T-helper 17 cell (primary cell): ENCODE data around the gene RASL12. TPM values are rescaled to one million over a fixed set of nuclear protein-coding genes. Genes with fewer than 3 reads are reported as not detected.
A peak's percentile ranks its signal among the peaks of the same experiment; 100 is the strongest.
"Not testable (repeated sequence)": the region's sequence is repeated elsewhere in the genome, so short reads cannot be mapped to it uniquely, and the experiment has no call there.

Source experiments
- ATAC-seq: fragments of 150-1000 bp; cut with Tn5 transposase; 2 replicates; pipeline ENCODE4 v1.10.0; 2021; ENCODE audit warnings: mild to moderate bottlenecking, moderate library complexity
- DNase-seq, 3 donors: peaks; one replicate each; pipeline versions ENCODE4 v3.0.0 to v3.0.0-alpha.2; 2020 to 2021
- H3K9me3 ChIP-seq: one replicate; pipeline ENCODE4 v1.7.0; 2013; ENCODE audit warnings: low read length, mild to moderate bottlenecking; ENCODE audit not compliant: control insufficient read depth, poor library complexity, severe bottlenecking
- H3K27ac Mint-ChIP-seq: one replicate; pipeline ENCODE4 v1.8.0; 2022; ENCODE audit warnings: mild to moderate bottlenecking, moderate library complexity, mixed read lengths
- H3K27me3 Mint-ChIP-seq: one replicate; pipeline ENCODE4 v1.8.0; 2022; ENCODE audit warnings: mixed read lengths
- H3K36me3 Mint-ChIP-seq: one replicate; pipeline ENCODE4 v1.8.0; 2022; ENCODE audit warnings: low read depth, mixed read lengths
- H3K4me1 Mint-ChIP-seq: one replicate; pipeline ENCODE4 v1.8.0; 2022; ENCODE audit warnings: mild to moderate bottlenecking, mixed read lengths
- H3K4me3 Mint-ChIP-seq: one replicate; pipeline ENCODE4 v1.8.0; 2022; ENCODE audit warnings: mild to moderate bottlenecking, moderate library complexity, mixed read lengths
- total RNA-seq, 4 donors: library from RNA in 2 of 4; stranded (reverse) in 2 of 4; gene quantifications; one replicate each; pipeline ENCODE4 v1.2.3 and lab custom pipeline; 2022 to 2026

RASL12 gene
- total RNA-seq, 2 donors from 2014 or later = not detected

DNA sequence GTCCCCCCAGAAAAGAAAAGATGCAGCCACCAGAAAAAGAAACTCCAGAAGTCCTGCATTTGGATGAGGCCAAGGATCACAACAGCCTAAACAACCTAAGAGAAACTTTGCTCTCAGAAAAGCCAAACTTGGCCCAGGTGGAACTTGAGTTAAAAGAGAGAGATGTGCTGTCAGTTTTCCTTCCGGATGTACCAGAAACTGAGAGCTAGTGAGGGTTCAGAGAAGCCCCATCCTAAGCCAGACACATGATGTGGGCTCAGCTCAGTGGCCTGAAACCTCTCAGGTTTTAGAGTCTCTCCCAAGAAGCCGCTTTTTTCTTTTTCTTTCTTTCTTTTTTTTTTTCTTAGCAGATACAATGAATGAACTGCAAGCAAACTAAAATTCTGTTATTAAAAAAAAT is 14.8 kb downstream of the RASL12 start:
- DNase-seq (no peak), ATAC-seq (no peak)
- Mint-ChIP-seq H3K4me3 (no peak overlapping the region), H3K4me1 (peaks cover 8% of the 10 kb centered on the region), H3K36me3 (peaks cover 2% of the 10 kb centered on the region), H3K27ac (no peak overlapping the region), H3K27me3 (peaks cover 18% of the 10 kb centered on the region)
- H3K9me3 ChIP-seq = no peaks in the 10 kb centered on the region

DNA sequence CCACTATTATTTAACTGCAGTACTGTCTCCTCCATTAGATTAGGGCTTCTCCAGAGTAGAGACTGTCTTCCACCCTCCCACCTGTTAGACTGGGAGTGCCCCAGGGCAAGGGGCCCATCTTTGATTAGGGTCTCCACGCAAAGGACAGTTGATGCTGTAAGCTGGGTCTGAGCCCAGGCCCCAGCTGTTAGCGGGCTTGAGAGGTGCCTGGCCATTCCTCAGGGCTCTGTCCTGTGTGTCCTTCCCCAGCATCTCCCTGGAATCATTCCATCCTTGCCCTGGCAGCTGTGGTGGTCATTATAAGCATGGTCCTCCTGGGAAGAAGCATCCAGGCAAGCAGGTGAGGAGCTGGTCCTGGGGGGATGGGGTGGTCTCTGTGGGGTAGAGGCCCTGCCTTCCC is 16.5 kb downstream of the RASL12 start:
- DNase-seq (no peak), ATAC-seq (no peak)
- H3K9me3 ChIP-seq = no peaks in the 10 kb centered on the region
- H3K27ac Mint-ChIP-seq = no peak overlapping the region
- peaks cover 2% of the 10 kb centered on the region for H3K36me3 Mint-ChIP-seq
- H3K27me3 Mint-ChIP-seq = peaks cover 22% of the 10 kb centered on the region
- H3K4me1 Mint-ChIP-seq = peaks cover 8% of the 10 kb centered on the region
- H3K4me3 Mint-ChIP-seq = no peak overlapping the region

DNA sequence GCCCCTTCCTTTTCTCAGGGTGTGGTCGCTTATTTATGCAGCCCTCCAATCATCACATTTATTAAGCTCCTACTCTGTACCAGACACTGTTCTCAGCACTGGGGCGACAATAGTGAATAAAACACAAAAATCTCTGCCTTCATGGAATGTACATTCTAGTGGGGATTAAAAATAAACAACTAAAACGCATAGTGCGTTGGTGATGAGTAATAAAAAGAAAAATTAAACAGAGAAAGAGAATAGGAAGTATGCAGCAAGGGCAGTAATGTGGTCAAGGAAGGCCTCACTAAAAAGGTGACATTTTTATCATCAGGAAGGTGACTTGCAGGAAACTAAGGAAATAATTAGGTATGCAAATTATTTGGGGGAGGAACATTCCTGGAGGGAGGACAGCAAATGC is 17.5 kb downstream of the RASL12 start:
- no peak for ATAC-seq
- Mint-ChIP-seq H3K4me1 (peaks cover 8% of the 10 kb centered on the region), H3K36me3 (no peaks in the 10 kb centered on the region), H3K27ac (peak overlapping the region; percentile 77), H3K4me3 (peak overlapping the region; percentile 66), H3K27me3 (peaks cover 17% of the 10 kb centered on the region)
- H3K9me3 ChIP-seq = no peaks in the 10 kb centered on the region
- no peak for DNase-seq

DNA sequence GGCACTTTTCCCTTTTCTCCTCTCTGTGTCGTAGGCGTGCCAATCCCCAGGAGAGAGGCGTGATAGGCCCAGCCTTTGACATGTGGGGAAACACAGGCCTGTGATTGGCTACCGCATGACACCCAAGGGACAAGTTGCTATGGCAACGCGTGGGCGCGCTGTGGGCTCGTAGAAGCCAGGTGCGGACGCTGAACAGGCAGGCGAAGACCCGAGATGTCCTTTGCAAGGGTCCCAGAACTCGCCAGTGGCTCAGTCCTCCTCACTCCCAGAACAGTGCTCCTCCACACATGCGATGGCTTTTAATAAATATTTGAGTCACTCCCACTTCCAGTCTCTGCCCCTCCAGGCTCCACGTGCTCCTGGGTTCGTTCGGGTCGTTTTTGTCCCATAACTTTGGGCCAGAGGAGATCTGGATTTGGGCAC is 18.4 kb downstream of the RASL12 start:
- Mint-ChIP-seq H3K27me3 (peaks cover 20% of the 10 kb centered on the region), H3K27ac (peak overlapping the region; percentile 77), H3K4me3 (peak overlapping the region; percentile 72), H3K4me1 (peaks cover 8% of the 10 kb centered on the region), H3K36me3 (no peaks in the 10 kb centered on the region)
- DNase-seq = peak; percentile 72 to 79 (median 75)
- ATAC-seq = peak; percentile 100
- no peaks in the 10 kb centered on the region for H3K9me3 ChIP-seq

DNA sequence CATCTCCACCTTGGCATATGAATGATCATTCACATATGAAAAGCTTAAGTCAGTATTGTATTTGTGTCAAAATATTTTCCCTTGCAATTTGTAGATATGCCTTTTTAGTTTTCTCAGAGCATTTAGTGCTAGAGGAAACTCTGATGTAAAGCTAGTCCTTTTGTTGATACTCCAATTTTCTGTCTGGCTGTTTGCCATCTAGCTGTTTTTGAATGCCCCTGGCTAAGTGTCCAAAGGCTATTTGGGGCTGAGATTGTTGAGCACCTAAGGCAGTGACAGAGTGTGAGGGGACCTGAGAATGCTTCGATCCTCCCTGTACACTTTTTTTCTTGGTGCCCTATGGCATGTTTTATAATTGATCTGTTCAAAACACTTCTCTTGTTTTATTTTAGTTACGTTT is 19.6 kb downstream of the RASL12 start:
- H3K9me3 ChIP-seq = no peaks in the 10 kb centered on the region
- H3K4me1 Mint-ChIP-seq = peaks cover 8% of the 10 kb centered on the region
- H3K27ac Mint-ChIP-seq = no peak overlapping the region
- peaks cover 1% of the 10 kb centered on the region for H3K36me3 Mint-ChIP-seq
- no peak for ATAC-seq
- peaks cover 30% of the 10 kb centered on the region for H3K27me3 Mint-ChIP-seq
- no peak for DNase-seq
- no peak overlapping the region for H3K4me3 Mint-ChIP-seq

DNA sequence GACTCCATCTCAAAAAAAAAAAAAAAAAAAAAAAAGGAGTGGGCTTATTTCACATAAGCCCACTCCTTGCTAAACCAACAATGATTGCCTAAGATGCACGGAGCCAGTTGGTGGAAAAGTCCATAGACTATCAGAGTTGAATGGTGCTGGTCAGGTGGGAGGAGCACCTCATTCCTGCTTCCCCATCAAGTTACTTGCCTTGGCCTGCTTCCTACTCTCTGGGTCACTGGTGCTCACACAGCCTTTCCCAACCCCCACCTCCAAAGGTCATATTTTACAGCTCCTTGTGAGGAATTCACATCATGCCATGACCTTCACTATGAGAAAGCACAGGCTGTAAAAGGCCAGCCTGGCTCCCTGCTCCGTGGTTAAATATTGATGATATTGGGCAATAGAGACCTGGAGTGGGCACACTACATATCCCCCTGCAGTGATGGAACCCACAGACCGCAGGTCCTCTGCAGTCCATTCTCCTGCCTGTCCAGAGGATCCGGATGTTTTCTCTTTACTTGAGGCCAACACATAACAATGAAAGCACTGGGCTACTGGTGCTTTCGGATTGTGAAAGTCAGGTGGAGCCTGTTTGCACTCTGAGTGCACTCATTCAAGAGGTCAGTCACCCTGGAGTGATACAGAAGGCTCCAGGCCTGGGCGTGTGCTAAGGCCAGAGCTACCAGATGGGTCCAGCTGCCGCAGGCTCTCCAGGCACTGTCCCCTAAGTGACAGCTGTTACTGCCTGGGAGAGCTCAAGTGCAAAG is 22.9 kb downstream of the RASL12 start, which contains the start of gene SLC51B:
SLC51B (plus strand) TSS at position 664 of the 758 bp plus-strand sequence. CDS start 4,618 bp downstream, outside the sequence.
- no peaks in the 10 kb centered on the region for H3K9me3 ChIP-seq
- Mint-ChIP-seq H3K4me1 (peaks cover 5% of the 10 kb centered on the region), H3K27me3 (peaks cover 43% of the 10 kb centered on the region), H3K36me3 (peaks cover 3% of the 10 kb centered on the region), H3K4me3 (no peak within 1 kb of the TSS), H3K27ac (no peak within 1 kb of the TSS)
- ATAC-seq (no peak), DNase-seq (no peak)

DNA sequence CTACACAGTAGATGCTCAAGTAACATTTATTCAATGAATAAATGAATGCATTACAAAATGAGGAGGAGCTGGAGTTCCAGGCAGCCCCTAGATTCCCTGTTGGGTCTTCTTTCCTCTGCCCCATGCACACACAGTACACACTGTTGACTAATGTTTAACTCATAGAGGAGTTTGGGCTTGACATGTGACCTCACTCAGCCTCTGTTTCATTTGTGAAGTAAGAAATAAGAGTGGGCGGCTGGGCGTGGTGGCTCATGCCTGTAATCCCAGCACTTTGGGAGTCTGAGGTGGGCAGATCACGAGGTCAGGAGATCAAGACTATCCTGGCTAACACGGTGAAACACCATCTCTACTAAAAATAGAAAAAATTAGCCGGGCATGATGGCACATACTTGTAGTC is 23.6 kb downstream of the RASL12 start:
- not testable (repeated sequence) for H3K4me1 Mint-ChIP-seq, H3K9me3 ChIP-seq, H3K36me3 Mint-ChIP-seq, H3K27ac Mint-ChIP-seq, H3K4me3 Mint-ChIP-seq, DNase-seq, ATAC-seq
- H3K27me3 Mint-ChIP-seq = peaks cover 38% of the 10 kb centered on the region

DNA sequence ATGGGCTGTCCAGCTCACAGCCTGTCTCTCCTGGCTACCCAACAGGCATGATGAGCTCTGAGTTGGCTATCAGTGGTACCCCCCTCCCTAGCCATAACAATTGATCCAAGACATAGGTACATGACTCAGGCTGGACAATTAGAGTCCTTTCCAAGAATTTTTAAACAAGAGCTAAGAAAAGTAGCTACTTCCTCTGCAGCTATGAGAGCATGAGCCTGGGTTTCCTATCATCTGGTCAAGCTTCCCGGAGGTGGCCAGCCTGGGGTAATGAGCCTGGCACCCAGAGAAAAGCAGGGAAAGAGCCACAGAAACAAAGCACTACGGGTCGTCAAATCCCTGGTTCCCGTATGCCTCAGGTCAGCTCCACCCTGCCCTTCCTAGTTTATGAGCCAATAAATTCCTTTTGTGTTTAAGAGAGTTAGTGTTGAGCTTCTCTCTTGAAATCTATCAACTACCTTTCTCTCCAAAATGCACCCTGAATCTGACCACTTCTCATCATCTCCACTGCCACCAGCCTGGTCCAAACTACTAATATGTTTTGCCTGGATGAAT is 24.9 kb downstream of the RASL12 start:
- no peak for DNase-seq
- H3K9me3 ChIP-seq = no peaks in the 10 kb centered on the region
- no peak for ATAC-seq
- no peaks in the 10 kb centered on the region for H3K4me1 Mint-ChIP-seq
- H3K27ac Mint-ChIP-seq = no peak overlapping the region
- H3K36me3 Mint-ChIP-seq = peaks cover 3% of the 10 kb centered on the region
- H3K4me3 Mint-ChIP-seq = no peak overlapping the region
- H3K27me3 Mint-ChIP-seq = peaks cover 37% of the 10 kb centered on the region

DNA sequence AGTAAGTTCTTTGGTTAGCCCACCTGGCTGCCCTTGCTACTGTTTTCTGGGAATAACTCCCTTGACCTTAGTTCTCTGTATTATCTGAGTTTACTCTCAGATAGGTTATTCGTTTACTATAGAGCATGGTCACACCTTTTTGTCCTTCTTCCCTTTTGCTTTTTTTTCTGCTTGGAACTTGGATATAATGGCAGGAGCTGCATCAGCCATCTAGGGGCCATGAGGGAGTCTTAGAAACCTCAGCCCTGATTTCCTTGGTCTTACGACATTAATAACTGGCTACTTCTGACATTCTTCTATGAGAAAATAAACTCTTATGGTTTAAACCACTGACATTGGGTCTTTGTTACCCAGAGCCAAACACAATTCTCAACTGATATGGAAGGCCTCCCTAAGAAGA is 26.0 kb downstream of the RASL12 start:
- peaks cover 31% of the 10 kb centered on the region for H3K27me3 Mint-ChIP-seq
- no peak overlapping the region for H3K27ac Mint-ChIP-seq
- no peak overlapping the region for H3K4me3 Mint-ChIP-seq
- peaks cover 3% of the 10 kb centered on the region for H3K36me3 Mint-ChIP-seq
- no peaks in the 10 kb centered on the region for H3K4me1 Mint-ChIP-seq
- ATAC-seq = no peak
- H3K9me3 ChIP-seq = no peaks in the 10 kb centered on the region
- no peak for DNase-seq

DNA sequence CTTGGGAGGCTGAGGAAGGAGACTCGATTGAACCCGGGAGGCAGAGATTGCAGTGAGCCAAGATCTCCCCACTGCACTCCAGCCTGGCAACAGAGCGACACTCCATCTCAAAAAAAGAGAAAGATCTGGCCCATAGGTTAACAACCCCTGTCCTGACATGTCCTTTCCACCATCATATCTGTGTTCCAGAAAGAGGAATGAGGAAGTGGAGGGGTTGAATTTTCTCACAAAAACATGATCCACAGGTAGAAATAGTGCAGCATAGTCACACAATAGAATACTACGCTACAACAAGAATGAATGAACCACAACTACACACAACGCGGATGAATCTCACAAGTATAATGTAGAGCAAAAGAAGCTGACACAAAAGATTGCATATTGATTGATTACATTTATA is 27.3 kb downstream of the RASL12 start:
- Mint-ChIP-seq H3K27ac (no peak overlapping the region), H3K4me1 (no peaks in the 10 kb centered on the region), H3K4me3 (no peak overlapping the region), H3K36me3 (peaks cover 3% of the 10 kb centered on the region), H3K27me3 (peaks cover 29% of the 10 kb centered on the region)
- DNase-seq (no peak), ATAC-seq (no peak)
- H3K9me3 ChIP-seq = no peaks in the 10 kb centered on the region

DNA sequence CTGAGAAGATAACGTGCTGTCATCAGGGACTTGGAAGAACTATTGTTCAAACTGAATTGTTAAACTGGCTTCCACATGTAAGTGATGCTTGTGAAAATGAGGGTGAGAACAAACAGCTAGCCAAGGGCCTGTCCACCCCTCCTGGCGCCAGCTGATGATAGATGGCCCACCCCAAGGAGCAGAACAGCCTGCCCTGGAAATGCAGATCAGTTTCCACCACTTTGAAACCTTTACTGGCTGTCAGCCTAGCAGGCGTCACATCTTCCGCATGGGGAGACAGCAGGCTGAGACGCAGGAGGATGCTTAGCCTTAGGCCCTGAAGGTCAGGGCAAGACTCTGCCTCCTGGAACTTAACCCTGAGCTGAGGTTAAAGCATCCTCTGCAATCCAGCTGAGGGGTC is 29.0 kb downstream of the RASL12 start:
- no peak for ATAC-seq
- no peaks in the 10 kb centered on the region for H3K9me3 ChIP-seq
- no peak for DNase-seq
- Mint-ChIP-seq H3K27me3 (peaks cover 19% of the 10 kb centered on the region), H3K27ac (no peak overlapping the region), H3K4me3 (no peak overlapping the region), H3K4me1 (no peaks in the 10 kb centered on the region), H3K36me3 (peaks cover 3% of the 10 kb centered on the region)

DNA sequence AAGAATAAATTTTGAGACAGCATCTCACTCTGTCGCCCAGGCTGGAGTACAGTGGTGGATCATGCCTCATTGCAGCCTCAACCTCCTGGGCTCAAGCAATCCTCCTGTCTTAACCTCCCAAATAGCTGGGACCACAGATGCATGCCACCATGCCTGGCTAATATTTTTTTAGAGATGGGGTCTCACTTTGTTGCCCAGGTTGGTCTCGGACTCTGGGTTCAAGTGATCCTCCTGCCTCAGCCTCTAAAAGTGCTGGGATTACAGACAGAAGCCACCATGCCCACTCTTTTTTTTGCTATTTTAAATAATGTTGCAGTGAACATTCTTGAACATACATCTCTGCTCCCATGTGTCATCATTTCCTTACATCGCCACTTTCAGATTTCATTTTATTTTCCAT is 29.4 kb downstream of the RASL12 start:
- peaks cover 3% of the 10 kb centered on the region for H3K36me3 Mint-ChIP-seq
- H3K9me3 ChIP-seq = no peaks in the 10 kb centered on the region
- no peaks in the 10 kb centered on the region for H3K4me1 Mint-ChIP-seq
- DNase-seq = no peak
- no peak overlapping the region for H3K4me3 Mint-ChIP-seq
- peaks cover 15% of the 10 kb centered on the region for H3K27me3 Mint-ChIP-seq
- no peak for ATAC-seq
- H3K27ac Mint-ChIP-seq = no peak overlapping the region

DNA sequence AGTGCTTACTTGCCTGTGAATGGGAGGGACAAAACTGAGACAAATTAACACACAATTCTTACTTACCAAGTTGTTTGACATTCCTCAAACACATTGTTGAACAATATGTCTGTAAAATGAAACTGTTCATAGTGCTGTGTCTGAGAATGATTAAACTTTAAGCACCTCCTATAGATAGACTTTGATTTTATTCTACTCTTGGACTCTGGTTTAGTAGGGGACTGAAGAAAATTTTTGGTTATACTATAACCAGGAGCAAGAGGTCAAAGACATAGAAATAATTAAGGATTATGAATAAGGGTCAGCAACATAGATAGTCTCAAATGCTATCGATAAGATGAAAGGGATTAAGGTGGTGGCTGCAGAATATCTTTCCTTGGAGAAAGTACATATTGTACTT is 30.5 kb downstream of the RASL12 start:
- no peak for ATAC-seq
- peaks cover 16% of the 10 kb centered on the region for H3K27me3 Mint-ChIP-seq
- H3K4me1 Mint-ChIP-seq = peaks cover 3% of the 10 kb centered on the region
- no peaks in the 10 kb centered on the region for H3K36me3 Mint-ChIP-seq
- H3K27ac Mint-ChIP-seq = no peak overlapping the region
- H3K4me3 Mint-ChIP-seq = no peak overlapping the region
- H3K9me3 ChIP-seq = no peaks in the 10 kb centered on the region
- DNase-seq = no peak

DNA sequence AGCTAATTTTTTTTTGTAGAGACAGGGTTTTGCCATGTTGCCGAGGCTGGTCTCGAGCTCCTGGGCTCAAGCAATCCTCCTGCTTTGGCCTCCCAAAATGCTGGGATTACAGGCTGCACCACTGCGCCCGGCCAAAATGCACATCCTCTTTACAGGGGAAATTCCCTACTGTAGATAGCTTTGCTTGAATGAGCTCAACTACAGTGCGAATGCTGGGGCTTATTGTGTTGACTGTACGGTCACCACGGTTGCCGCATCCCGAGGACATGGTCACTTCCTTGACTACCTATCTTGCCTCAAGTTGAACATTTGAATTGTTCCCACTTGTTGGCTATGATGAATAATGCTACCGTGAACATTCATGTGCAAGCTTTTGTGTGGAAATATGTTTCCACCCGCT is 33.1 kb downstream of the RASL12 start:
- no peaks in the 10 kb centered on the region for H3K36me3 Mint-ChIP-seq
- no peak overlapping the region for H3K27ac Mint-ChIP-seq
- no peak overlapping the region for H3K4me3 Mint-ChIP-seq
- peaks cover 23% of the 10 kb centered on the region for H3K27me3 Mint-ChIP-seq
- peaks cover 6% of the 10 kb centered on the region for H3K4me1 Mint-ChIP-seq
- DNase-seq (no peak), ATAC-seq (no peak)
- no peaks in the 10 kb centered on the region for H3K9me3 ChIP-seq
